Vagina (tissue), 2 donors: ENCODE measurements around the gene STX10.

Experiments used
- POLR2A ChIP-seq, 2 donors: fragments of 450-650 bp; IDR thresholded peaks; one replicate each; pipeline ENCODE4 v1.6.1; 2017; ENCODE audit warnings: antibody characterized with exemption in 2 of 2, mild to moderate bottlenecking in 2 of 2, moderate library complexity in 2 of 2
- POLR2AphosphoS5 ChIP-seq, 2 donors: sonication (generic); formaldehyde crosslinking; IDR thresholded peaks; one replicate each; pipeline ENCODE4 v1.9.0; 2017; ENCODE audit warnings: antibody characterized with exemption in 2 of 2, mild to moderate bottlenecking in 2 of 2, low read depth in 1 of 2; ENCODE audit not compliant: insufficient read depth in 1 of 2
- TF ChIP-seq, protein P1 (sequence below), 3 experiments: fragments of 450-650 bp in 2 of 3; fragments of 200-600 bp in 1 of 3; sonication (generic) in 1 of 3; IDR thresholded peaks; one replicate each; pipeline ENCODE4 v1.5.1; 2017 to 2019; ENCODE audit warnings: antibody characterized with exemption in 3 of 3, mild to moderate bottlenecking in 2 of 3, moderate library complexity in 2 of 3

DNA sequence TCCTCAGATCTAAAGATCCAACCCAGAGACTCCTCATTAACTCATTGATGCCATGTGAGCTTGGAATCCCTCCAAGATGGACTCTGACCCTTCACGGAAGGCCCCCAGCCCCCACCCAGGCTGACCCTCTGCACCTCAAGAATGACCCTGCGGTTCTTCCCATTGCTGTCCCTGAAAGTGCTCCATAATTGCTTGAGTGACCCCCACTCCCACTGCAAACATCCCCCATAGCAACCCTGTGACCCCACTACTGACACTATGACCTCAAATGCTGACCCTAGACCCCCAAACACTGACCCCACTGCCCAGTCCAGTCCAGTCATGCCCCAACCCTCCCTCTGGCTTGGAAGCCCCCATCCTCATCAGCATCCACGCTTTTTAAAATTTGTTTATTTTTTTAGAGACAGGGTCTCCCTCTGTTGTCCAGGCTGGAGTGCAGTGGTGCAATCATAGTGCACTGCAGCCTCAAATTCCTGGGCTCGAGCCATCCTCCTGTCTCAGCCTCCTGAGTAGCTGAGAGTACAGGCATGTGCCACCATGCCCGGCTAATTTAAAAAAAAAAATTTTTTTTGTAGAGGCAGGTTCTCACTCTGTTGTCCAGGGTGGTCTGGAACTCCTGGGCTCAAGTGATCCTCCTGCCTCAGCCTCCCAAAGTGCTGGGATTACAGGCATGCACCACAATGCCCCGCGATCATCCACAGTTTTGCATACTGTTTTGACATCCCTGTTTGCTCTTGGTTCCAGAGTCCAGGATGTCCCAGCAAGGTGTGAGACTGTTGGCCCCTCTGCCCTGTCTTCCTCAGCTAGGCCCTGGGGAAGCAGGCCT, 48.4 kb downstream of the STX10 start:
- TF ChIP-seq, protein P1, sequence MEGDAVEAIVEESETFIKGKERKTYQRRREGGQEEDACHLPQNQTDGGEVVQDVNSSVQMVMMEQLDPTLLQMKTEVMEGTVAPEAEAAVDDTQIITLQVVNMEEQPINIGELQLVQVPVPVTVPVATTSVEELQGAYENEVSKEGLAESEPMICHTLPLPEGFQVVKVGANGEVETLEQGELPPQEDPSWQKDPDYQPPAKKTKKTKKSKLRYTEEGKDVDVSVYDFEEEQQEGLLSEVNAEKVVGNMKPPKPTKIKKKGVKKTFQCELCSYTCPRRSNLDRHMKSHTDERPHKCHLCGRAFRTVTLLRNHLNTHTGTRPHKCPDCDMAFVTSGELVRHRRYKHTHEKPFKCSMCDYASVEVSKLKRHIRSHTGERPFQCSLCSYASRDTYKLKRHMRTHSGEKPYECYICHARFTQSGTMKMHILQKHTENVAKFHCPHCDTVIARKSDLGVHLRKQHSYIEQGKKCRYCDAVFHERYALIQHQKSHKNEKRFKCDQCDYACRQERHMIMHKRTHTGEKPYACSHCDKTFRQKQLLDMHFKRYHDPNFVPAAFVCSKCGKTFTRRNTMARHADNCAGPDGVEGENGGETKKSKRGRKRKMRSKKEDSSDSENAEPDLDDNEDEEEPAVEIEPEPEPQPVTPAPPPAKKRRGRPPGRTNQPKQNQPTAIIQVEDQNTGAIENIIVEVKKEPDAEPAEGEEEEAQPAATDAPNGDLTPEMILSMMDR (IDR thresholded peaks at IDR 0.05), result no peak
- TF ChIP-seq POLR2AphosphoS5 (IDR thresholded peaks at IDR 0.05; ENCODE audit: insufficient read depth in 1 of 2, low read depth in 1 of 2) (no peak), POLR2A (IDR thresholded peaks at IDR 0.05) (no peak)
